ENCODE measurements around the gene PSMG1. TPM values are rescaled to one million over a fixed set of nuclear protein-coding genes. Genes with fewer than 3 reads are reported as not detected.

Gene PSMG1
- total RNA-seq, 1 experiment from 2014 or later = 78.8 TPM

DNA sequence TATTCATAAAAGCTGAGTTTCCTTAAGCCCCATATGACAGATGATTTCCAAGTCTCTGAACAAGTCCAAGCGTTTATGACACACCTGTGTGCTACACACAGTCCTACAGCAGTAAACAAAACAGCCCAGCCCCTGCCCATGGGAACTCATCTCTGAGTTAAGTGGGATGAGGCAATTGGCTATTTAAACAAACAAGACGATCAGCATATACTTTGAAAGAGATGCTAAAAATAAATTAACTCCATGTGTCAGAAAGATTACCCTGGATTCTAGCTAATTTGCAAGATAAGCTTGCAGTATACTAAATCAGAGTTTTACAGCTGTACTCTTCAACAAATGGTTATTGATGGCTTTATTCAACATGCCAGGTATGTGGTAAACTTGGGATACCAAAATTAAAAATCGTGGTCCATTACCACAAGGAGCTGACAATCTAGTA, 7.0 kb downstream of the PSMG1 start:
- H2BK120ac ChIP-seq (ENCODE audit: low read depth, low read length, poor library complexity, severe bottlenecking) = no peak overlapping the region
- H2AK5ac ChIP-seq (ENCODE audit: insufficient read length, low read length) = no peak overlapping the region
- H3K9ac ChIP-seq (ENCODE audit: extremely low read depth, insufficient read length, low read length) = no peak overlapping the region
- TF ChIP-seq, protein P1, sequence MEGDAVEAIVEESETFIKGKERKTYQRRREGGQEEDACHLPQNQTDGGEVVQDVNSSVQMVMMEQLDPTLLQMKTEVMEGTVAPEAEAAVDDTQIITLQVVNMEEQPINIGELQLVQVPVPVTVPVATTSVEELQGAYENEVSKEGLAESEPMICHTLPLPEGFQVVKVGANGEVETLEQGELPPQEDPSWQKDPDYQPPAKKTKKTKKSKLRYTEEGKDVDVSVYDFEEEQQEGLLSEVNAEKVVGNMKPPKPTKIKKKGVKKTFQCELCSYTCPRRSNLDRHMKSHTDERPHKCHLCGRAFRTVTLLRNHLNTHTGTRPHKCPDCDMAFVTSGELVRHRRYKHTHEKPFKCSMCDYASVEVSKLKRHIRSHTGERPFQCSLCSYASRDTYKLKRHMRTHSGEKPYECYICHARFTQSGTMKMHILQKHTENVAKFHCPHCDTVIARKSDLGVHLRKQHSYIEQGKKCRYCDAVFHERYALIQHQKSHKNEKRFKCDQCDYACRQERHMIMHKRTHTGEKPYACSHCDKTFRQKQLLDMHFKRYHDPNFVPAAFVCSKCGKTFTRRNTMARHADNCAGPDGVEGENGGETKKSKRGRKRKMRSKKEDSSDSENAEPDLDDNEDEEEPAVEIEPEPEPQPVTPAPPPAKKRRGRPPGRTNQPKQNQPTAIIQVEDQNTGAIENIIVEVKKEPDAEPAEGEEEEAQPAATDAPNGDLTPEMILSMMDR (conservative IDR thresholded peaks at IDR 0.05) = no peak
- no peak overlapping the region for H4K5ac ChIP-seq (ENCODE audit: insufficient read length, low read depth, low read length)
- no peaks in the 10 kb centered on the region for H3K27me3 ChIP-seq (ENCODE audit: insufficient read depth, low read length)
- no peak overlapping the region for H3K14ac ChIP-seq (ENCODE audit: insufficient read depth, low read length)
- Mint-ChIP-seq H3K27ac (no peak overlapping the region; a peak in 1 of 7 replicates), H3K9me3 (no peaks in the 10 kb centered on the region), H3K4me3 (no peak overlapping the region), H3K36me3 (ENCODE audit: insufficient read depth in 1 of 3, low read depth in 3 of 3) (peaks cover 32 to 66% (median 56%) of the 10 kb centered on the region in 3 experiments; a peak in 6 of 7 replicates), H3K4me1 (no peaks in the 10 kb centered on the region), H3K27me3 (ENCODE audit: low read depth) (no peaks in the 10 kb centered on the region)
- no peak overlapping the region for H3T11ph ChIP-seq (ENCODE audit: low read length)
- no peaks in the 10 kb centered on the region for H3K4me1 ChIP-seq (ENCODE audit: insufficient read depth, low read length)
- no peak overlapping the region for H3K18ac ChIP-seq (ENCODE audit: insufficient read length, low read depth, low read length)
- no peak overlapping the region for H2BK15ac ChIP-seq (ENCODE audit: low read depth, low read length)
- H3K27ac ChIP-seq (ENCODE audit: insufficient read length, low read depth, low read length) = no peak overlapping the region
- H2BK5ac ChIP-seq (ENCODE audit: insufficient read length, low read length) = no peak overlapping the region
- H3K23ac ChIP-seq (ENCODE audit: insufficient read length, low read depth, low read length) = no peak overlapping the region
- no peaks in the 10 kb centered on the region for H3K79me2 ChIP-seq (ENCODE audit: insufficient read depth, low read length)
- H3K79me1 ChIP-seq (ENCODE audit: insufficient read depth, low read depth, low read length, poor library complexity, severe bottlenecking) = no peaks in the 10 kb centered on the region
- H4K91ac ChIP-seq (ENCODE audit: insufficient read length, low read depth, low read length) = no peak overlapping the region
- H3K4me2 ChIP-seq (ENCODE audit: insufficient read depth, insufficient read length, low read length) = no peak overlapping the region
- H3K56ac ChIP-seq (ENCODE audit: insufficient read length, low read depth, low read length) = no peak overlapping the region
- H3K4ac ChIP-seq (ENCODE audit: low read depth, low read length) = no peak overlapping the region
- H4K20me1 ChIP-seq (ENCODE audit: control insufficient read depth, insufficient read depth, insufficient read length) = no peaks in the 10 kb centered on the region
- no peak overlapping the region for H2BK12ac ChIP-seq (ENCODE audit: insufficient read length, low read depth, low read length)
- DNase-seq = no peak
- H3K9me3 ChIP-seq (ENCODE audit: control insufficient read depth, low read depth, low read length) = no peaks in the 10 kb centered on the region
- H4K8ac ChIP-seq (replicated peaks; ENCODE audit: insufficient read length, low read depth, low read length) = no peak overlapping the region
- H2BK20ac ChIP-seq (ENCODE audit: low read depth, low read length, poor library complexity, severe bottlenecking) = no peak overlapping the region
- no peak overlapping the region for H2AFZ ChIP-seq (ENCODE audit: low read length)
- no CpG with 5 or more reads among the region's 3 CpGs for WGBS (ENCODE audit: extremely low coverage, insufficient read length, low lambda C conversion rate)
- no peaks in the 10 kb centered on the region for H3K23me2 ChIP-seq (ENCODE audit: insufficient read length, low read depth, low read length, poor library complexity, severe bottlenecking)

All from H9 (cell line).